Hematopoietic multipotent progenitor cell treated with erythropoietin and hydrocortisone succinate and interleukin-3 and kit ligand, for 8 days (in vitro differentiated cells): ENCODE results near the gene USP20.
A peak's percentile ranks its signal among the peaks of the same experiment; 100 is the strongest.
"Not testable (repeated sequence)": the region's sequence is repeated elsewhere in the genome, so short reads cannot be mapped to it uniquely, and the experiment has no call there.

Experiments used
- DNase-seq: peaks from one replicate; pipeline ENCODE4 v3.0.0-alpha.2; 2015

Gene USP20

GRCh38 chr9:129835128-129835859 is at the start of gene USP20, which contains the start of gene C9orf78:
Gene USP20, plus strand, starts transcription at chr9:129835458. Its CDS starts 17,098 bp downstream, at chr9:129852556.
Gene C9orf78, minus strand, starts transcription at chr9:129835275. Its CDS starts 54 bp downstream, at chr9:129835221.
- DNase-seq = peak; percentile 95

- DNase-seq = no peak
These were observed 49.4 kb upstream of the USP20 start for GRCh38 chr9:129785866-129786265.

GRCh38 chr9:129786481-129786880 is 48.8 kb upstream of the USP20 start:
- DNase-seq = peak; percentile 64

- no peak for DNase-seq
These were observed 40.7 kb upstream of the USP20 start for GRCh38 chr9:129794549-129794948.

GRCh38 chr9:129796029-129796428 is 39.2 kb upstream of the USP20 start:
- not testable (repeated sequence) for DNase-seq

- no peak for DNase-seq
These were observed 36.3 kb upstream of the USP20 start for GRCh38 chr9:129798973-129799372.

GRCh38 chr9:129801504-129801903 is 33.8 kb upstream of the USP20 start:
- DNase-seq = no peak

- DNase-seq = peak; percentile 95
These were observed 32.2 kb upstream of the USP20 start, which contains the start of gene TOR1B for GRCh38 chr9:129802833-129803675. Gene TOR1B, plus strand, starts transcription at chr9:129803184. Its CDS starts 29 bp downstream, at chr9:129803213.

- DNase-seq = peak; percentile 72
These were observed 31.6 kb upstream of the USP20 start for GRCh38 chr9:129803676-129804060.

- DNase-seq = no peak
These were observed 29.2 kb upstream of the USP20 start for GRCh38 chr9:129806061-129806460.

GRCh38 chr9:129809346-129809745 is 25.9 kb upstream of the USP20 start:
- no peak for DNase-seq

GRCh38 chr9:129810116-129810515 is 25.1 kb upstream of the USP20 start:
- DNase-seq = no peak

GRCh38 chr9:129810788-129811187 is 24.5 kb upstream of the USP20 start:
- no peak for DNase-seq

- DNase-seq = no peak
These were observed 23.3 kb upstream of the USP20 start for GRCh38 chr9:129811967-129812363.

GRCh38 chr9:129812385-129812784 is 22.9 kb upstream of the USP20 start:
- no peak for DNase-seq

- no peak for DNase-seq
These were observed 21.6 kb upstream of the USP20 start for GRCh38 chr9:129813661-129814060.

GRCh38 chr9:129814432-129815223 is 20.6 kb upstream of the USP20 start:
- DNase-seq = no peak

- DNase-seq = no peak
These were observed 20.0 kb upstream of the USP20 start for GRCh38 chr9:129815278-129815677.

- no peak for DNase-seq
These were observed 18.5 kb upstream of the USP20 start for GRCh38 chr9:129816501-129817435.

- peak; percentile 44 for DNase-seq
These were observed 12.2 kb upstream of the USP20 start for GRCh38 chr9:129822898-129823541.

GRCh38 chr9:129823542-129823934 is 11.7 kb upstream of the USP20 start:
- DNase-seq = no peak
